Neuron (in vitro differentiated cells): Measurements from ENCODE around the gene TBX6.
"Not testable (repeated sequence)": the region's sequence is repeated elsewhere in the genome, so short reads cannot be mapped to it uniquely, and the experiment has no call there.

Experiments used
- H2AFZ ChIP-seq: one replicate; pipeline ENCODE4 v1.6.1; 2013; ENCODE audit warnings: low read depth, mild to moderate bottlenecking, inconsistent platforms, low read length, moderate library complexity
- H3K27me3 ChIP-seq: one replicate; pipeline ENCODE4 v1.6.1; 2013; ENCODE audit warnings: low read length; ENCODE audit not compliant: insufficient read depth
- H3K36me3 ChIP-seq: one replicate; pipeline ENCODE4 v1.6.1; 2013; ENCODE audit warnings: low read length; ENCODE audit not compliant: insufficient read depth
- H3K4me1 ChIP-seq: one replicate; pipeline ENCODE4 v1.6.1; 2013; ENCODE audit warnings: low read length; ENCODE audit not compliant: insufficient read depth
- H3K4me3 ChIP-seq: 2 replicates; pipeline ENCODE4 v1.5.1; 2013; ENCODE audit warnings: mild to moderate bottlenecking, low read length, moderate library complexity
- H3K9me3 ChIP-seq: one replicate; pipeline ENCODE4 v1.6.1; 2013; ENCODE audit warnings: low read length

Gene TBX6

DNA sequence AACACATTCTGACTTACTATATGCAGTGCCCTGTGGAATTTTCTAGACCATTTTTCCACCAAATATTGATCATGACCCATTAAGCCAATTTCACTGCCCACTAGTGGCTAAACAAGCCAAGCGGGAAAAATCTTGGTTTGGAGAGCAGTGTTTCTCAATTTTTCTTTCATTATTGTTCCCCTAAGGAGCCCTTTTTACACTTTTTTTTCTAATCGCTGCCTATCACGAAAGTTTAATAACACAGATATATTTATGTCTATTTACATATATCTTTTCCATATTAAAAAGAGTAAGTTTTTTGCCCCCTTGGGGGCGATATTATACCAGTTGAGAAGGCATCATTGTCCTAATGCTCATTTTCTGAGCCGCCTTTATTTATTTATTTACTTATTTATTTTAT, 49.9 kb downstream of the TBX6 start:
- Histone ChIP-seq H3K27me3 (no peaks in the 10 kb centered on the region), H3K9me3 (no peaks in the 10 kb centered on the region), H2AFZ (no peak overlapping the region), H3K4me1 (no peaks in the 10 kb centered on the region), H3K4me3 (no peak overlapping the region), H3K36me3 (no peaks in the 10 kb centered on the region)

DNA sequence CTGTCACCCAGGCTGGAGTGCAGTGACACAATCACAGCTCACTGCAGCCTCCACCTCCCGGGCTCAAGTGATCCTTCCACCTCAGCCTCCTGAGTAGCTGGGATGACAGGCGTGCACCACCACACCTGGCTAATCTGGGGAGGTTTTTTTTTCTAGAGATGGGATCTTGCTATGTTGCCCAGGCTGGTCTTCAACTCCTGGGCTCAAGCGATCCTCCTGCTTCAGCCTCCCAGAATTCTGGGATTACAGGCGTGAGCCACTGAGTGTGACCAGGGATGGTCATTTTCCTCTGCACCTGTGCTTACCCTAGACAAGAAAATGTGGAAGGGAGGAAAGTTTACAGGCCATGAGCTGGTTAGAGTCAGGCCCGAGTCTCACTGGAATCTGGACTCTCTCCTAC, 51.0 kb downstream of the TBX6 start:
- not testable (repeated sequence) for H3K36me3 ChIP-seq, H3K4me3 ChIP-seq, H3K4me1 ChIP-seq, H3K9me3 ChIP-seq, H2AFZ ChIP-seq, H3K27me3 ChIP-seq

DNA sequence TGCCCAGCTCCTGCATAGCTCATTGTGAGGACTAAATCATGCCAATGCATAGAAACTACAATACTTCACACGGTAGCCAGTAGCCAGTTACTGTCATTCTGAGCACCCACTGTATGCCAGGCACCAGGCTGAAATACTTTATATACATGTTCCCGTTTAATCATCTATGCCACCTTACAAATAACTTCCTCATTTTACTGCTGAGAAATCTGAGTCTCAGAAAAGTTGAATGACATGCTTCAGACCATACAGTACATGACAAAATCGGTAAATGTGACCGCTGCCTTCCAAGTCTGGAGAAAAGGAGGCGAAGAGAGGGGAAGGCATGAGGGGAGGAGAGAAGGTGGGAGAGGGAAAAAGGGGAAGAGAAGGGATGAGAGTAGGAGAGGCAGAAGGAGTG, 51.5 kb downstream of the TBX6 start:
- Histone ChIP-seq H2AFZ (no peak overlapping the region), H3K36me3 (no peaks in the 10 kb centered on the region), H3K4me1 (no peaks in the 10 kb centered on the region), H3K9me3 (no peaks in the 10 kb centered on the region), H3K4me3 (no peak overlapping the region), H3K27me3 (no peaks in the 10 kb centered on the region)
